HCT116 (cell line): Measurements from ENCODE around the gene PPM1H. TPM values are rescaled to one million over a fixed set of nuclear protein-coding genes. Genes with fewer than 3 reads are reported as not detected.

Experiments
- ATAC-seq: fragments of 200-7000 bp; cut with Tn5 transposase; 2 replicates; pipeline ENCODE4 v1.9.1; 2020; ENCODE audit warnings: mild to moderate bottlenecking, moderate library complexity
- BruUV-seq: library from RNA; stranded (reverse); fragments of 400-500 nt; replicated peaks from 2 replicates; lab custom pipeline; 2021; lab: Mats Ljungman, UMichigan
- CTCF ChIA-PET: fragments of 300-600 bp; sonication (Branson Sonifier 250); formaldehyde crosslinking; loops from one replicate; lab custom pipeline; 2021; ENCODE audit warnings: antibody characterized with exemption; lab: Charles Lee
- POLR2A ChIA-PET: fragments of 300-600, 350-600 bp; sonication (Branson Sonifier 250); formaldehyde crosslinking; loops from one replicate; lab custom pipeline; 2021; ENCODE audit warnings: antibody characterized with exemption; lab: Charles Lee
- RAD21 ChIA-PET, 2 experiments: fragments of 300-600 bp; sonication (Branson Sonifier 250); formaldehyde crosslinking; loops; one replicate each; lab custom pipeline; 2023; ENCODE audit warnings: low total read pairs in 2 of 2; ENCODE audit not compliant: uncharacterized antibody in 2 of 2, unreplicated experiment in 2 of 2, low non-redundant PET in 1 of 2; lab: Charles Lee
- DNase-seq: peaks from one replicate; pipeline ENCODE4 v3.0.0-alpha.2; 2010; ENCODE audit warnings: low read depth, low spot score
- H2AFZ ChIP-seq: fragments of 200-600 bp; shearing (Covaris generic), sonication (generic); 2 replicates; pipeline ENCODE4 v1.6.1; 2017; ENCODE audit warnings: low read depth, mixed run types, mixed read lengths, antibody characterized with exemption, low read length; ENCODE audit not compliant: poor library complexity, severe bottlenecking
- H3K27ac ChIP-seq: 2 replicates; pipeline ENCODE4 v1.5.1; 2012; ENCODE audit warnings: low read depth, low read length
- H3K27me3 ChIP-seq: fragments of 200-600 bp; sonication (generic); 2 replicates; pipeline ENCODE4 v1.6.1; 2016; ENCODE audit warnings: mixed run types, low read length, mixed read lengths; ENCODE audit not compliant: insufficient read depth
- H3K36me3 ChIP-seq, 2 experiments: fragments of 200-500 bp in 1 of 2; fragments of 200-600 bp in 1 of 2; sonication (Bioruptor generic) in 1 of 2; sonication (generic) in 1 of 2; 2 replicates each; pipeline versions ENCODE4 v1.5.1 to v1.6.1; 2014 to 2016; ENCODE audit warnings: low read length in 2 of 2, inconsistent platforms in 1 of 2, mixed read lengths in 1 of 2, mixed run types in 1 of 2; ENCODE audit not compliant: insufficient read depth in 2 of 2, control insufficient read depth in 1 of 2
- H3K4me1 ChIP-seq, 2 experiments: fragments of 200-600 bp in 1 of 2; sonication (generic) in 1 of 2; 2 replicates each; pipeline versions ENCODE4 v1.5.1 to v1.6.1; 2012 to 2017; ENCODE audit warnings: low read length in 2 of 2, inconsistent platforms in 1 of 2, mild to moderate bottlenecking in 1 of 2, mixed read lengths in 1 of 2, mixed run types in 1 of 2, moderate library complexity in 1 of 2; ENCODE audit not compliant: insufficient read depth in 2 of 2, control insufficient read depth in 1 of 2
- H3K4me2 ChIP-seq: fragments of 200-600 bp; sonication (generic); 2 replicates; pipeline ENCODE4 v1.6.1; 2017; ENCODE audit warnings: mixed run types, low read length, mixed read lengths
- H3K4me3 ChIP-seq, 2 experiments: fragments of 200-600 bp in 1 of 2; sonication (generic) in 1 of 2; replicated peaks in 1 of 2; 2 replicates each; pipeline ENCODE4 v1.5.1; 2011 to 2016; ENCODE audit warnings: low read length in 2 of 2, control low read depth in 1 of 2, low read depth in 1 of 2, mild to moderate bottlenecking in 1 of 2, mixed read lengths in 1 of 2, mixed run types in 1 of 2
- H3K79me2 ChIP-seq: fragments of 200-600 bp; sonication (generic); 2 replicates; pipeline ENCODE4 v1.6.1; 2017; ENCODE audit warnings: mild to moderate bottlenecking, mixed run types, low read length, moderate library complexity, mixed read lengths; ENCODE audit not compliant: insufficient read depth
- H3K9ac ChIP-seq: fragments of 200-600 bp; sonication (generic); 2 replicates; pipeline ENCODE4 v1.6.1; 2016; ENCODE audit warnings: low read length, mixed read lengths
- H3K9me2 ChIP-seq: fragments of 200-600 bp; sonication (generic), shearing (Covaris generic); 2 replicates; pipeline ENCODE4 v1.6.1; 2017; ENCODE audit warnings: mixed run types, mild to moderate bottlenecking, moderate library complexity; ENCODE audit not compliant: insufficient read depth
- H3K9me3 ChIP-seq, 2 experiments: fragments of 200-500 bp in 1 of 2; fragments of 200-600 bp in 1 of 2; sonication (Bioruptor generic) in 1 of 2; sonication (generic) in 1 of 2; 2 replicates each; pipeline ENCODE4 v1.6.1; 2014 to 2017; ENCODE audit warnings: low read length in 2 of 2, mixed read lengths in 2 of 2, inconsistent platforms in 1 of 2, low read depth in 1 of 2, mild to moderate bottlenecking in 1 of 2, mixed run types in 1 of 2, moderate library complexity in 1 of 2; ENCODE audit not compliant: control insufficient read depth in 1 of 2, insufficient read depth in 1 of 2
- H4K20me1 ChIP-seq: fragments of 200-600 bp; sonication (generic), shearing (Covaris generic); 2 replicates; pipeline ENCODE4 v1.6.1; 2017; ENCODE audit warnings: mixed run types, mild to moderate bottlenecking, moderate library complexity; ENCODE audit not compliant: insufficient read depth
- CEBPB ChIP-seq: IDR thresholded peaks from 2 replicates; pipeline ENCODE4 v1.6.1; 2012; ENCODE audit warnings: low read depth
- EGR1 ChIP-seq: IDR thresholded peaks from 2 replicates; pipeline ENCODE4 v1.6.1; 2012; ENCODE audit warnings: low read depth
- ELF1 ChIP-seq: IDR thresholded peaks from 2 replicates; pipeline ENCODE4 v1.6.1; 2012; ENCODE audit warnings: low read depth, borderline replicate concordance
- EZH2 ChIP-seq: fragments of 200-600 bp; sonication (generic); IDR thresholded peaks from 2 replicates; pipeline ENCODE4 v1.6.1; 2017; ENCODE audit warnings: antibody characterized with exemption, mixed run types
- EZH2phosphoT487 ChIP-seq: fragments of 200-600 bp; IDR thresholded peaks from 2 replicates; pipeline ENCODE4 v1.6.1; 2018; ENCODE audit warnings: antibody characterized with exemption, borderline replicate concordance
- JUND ChIP-seq: IDR thresholded peaks from 2 replicates; pipeline ENCODE4 v1.6.1; 2012
- MAX ChIP-seq: IDR thresholded peaks from 2 replicates; pipeline ENCODE4 v1.6.1; 2012
- POLR2A ChIP-seq: IDR thresholded peaks from 2 replicates; pipeline ENCODE4 v1.7.0; 2011; ENCODE audit warnings: borderline replicate concordance; ENCODE audit not compliant: insufficient read depth, insufficient read length; ENCODE audit errors: extremely low read depth
- POLR2AphosphoS5 ChIP-seq: IDR thresholded peaks from 2 replicates; pipeline ENCODE4 v1.6.1; 2011; ENCODE audit warnings: mild to moderate bottlenecking, low read depth, low read length, moderate library complexity
- RAD21 ChIP-seq: IDR thresholded peaks from 2 replicates; pipeline ENCODE4 v1.6.1; 2012; ENCODE audit warnings: low read depth, mild to moderate bottlenecking
- SIN3A ChIP-seq: IDR thresholded peaks from 2 replicates; pipeline ENCODE4 v1.6.1; 2012; ENCODE audit warnings: low read depth
- SP1 ChIP-seq: IDR thresholded peaks from 2 replicates; pipeline ENCODE4 v1.6.1; 2012; ENCODE audit warnings: low read depth
- YY1 ChIP-seq: IDR thresholded peaks from 2 replicates; pipeline ENCODE4 v1.6.1; 2011; ENCODE audit warnings: low read length, low read depth, moderate library complexity, mild to moderate bottlenecking; ENCODE audit not compliant: insufficient replicate concordance; ENCODE audit errors: extremely low read depth
- ZBTB33 ChIP-seq: IDR thresholded peaks from 2 replicates; pipeline ENCODE4 v1.6.1; 2011; ENCODE audit warnings: mild to moderate bottlenecking, low read length, moderate library complexity; ENCODE audit not compliant: insufficient replicate concordance; ENCODE audit errors: extremely low read depth
- ZFX ChIP-seq: fragments of 450-650 bp; IDR thresholded peaks from 2 replicates; pipeline ENCODE4 v1.6.1; 2017
- ZNF274 ChIP-seq: fragments of 200-500 bp; sonication (Bioruptor generic); IDR thresholded peaks from 2 replicates; pipeline ENCODE4 v1.6.1; 2014; ENCODE audit warnings: mild to moderate bottlenecking, low read depth, low read length, inconsistent platforms
- intact Hi-C: fragments of 100-400 bp; cut with micrococcal nuclease; formaldehyde crosslinking; loops from 2 replicates; pipeline ENCODE4 v1.10.0; 2022
- total RNA-seq: library from RNA; stranded (reverse); gene quantifications from one replicate; pipeline ENCODE4 v1.2.1, GENCODE V29; 2021; ENCODE audit not compliant: unreplicated experiment
- TF ChIP-seq, protein P1 (sequence below), 3 experiments: fragments of 200-600 bp in 1 of 3; sonication (generic) in 1 of 3; IDR thresholded peaks in 2 of 3; conservative IDR thresholded peaks in 1 of 3; 2 replicates each; pipeline ENCODE4 v1.5.1; 2012 to 2017; ENCODE audit warnings: low read depth in 2 of 3, low read length in 2 of 3, antibody characterized with exemption in 1 of 3, borderline replicate concordance in 1 of 3, control low read depth in 1 of 3, mild to moderate bottlenecking in 1 of 3, mixed read lengths in 1 of 3, mixed run types in 1 of 3, moderate library complexity in 1 of 3; ENCODE audit not compliant: insufficient read depth in 1 of 3

PPM1H gene
- total RNA-seq, 1 experiment from 2014 or later: 8.0 TPM

DNA sequence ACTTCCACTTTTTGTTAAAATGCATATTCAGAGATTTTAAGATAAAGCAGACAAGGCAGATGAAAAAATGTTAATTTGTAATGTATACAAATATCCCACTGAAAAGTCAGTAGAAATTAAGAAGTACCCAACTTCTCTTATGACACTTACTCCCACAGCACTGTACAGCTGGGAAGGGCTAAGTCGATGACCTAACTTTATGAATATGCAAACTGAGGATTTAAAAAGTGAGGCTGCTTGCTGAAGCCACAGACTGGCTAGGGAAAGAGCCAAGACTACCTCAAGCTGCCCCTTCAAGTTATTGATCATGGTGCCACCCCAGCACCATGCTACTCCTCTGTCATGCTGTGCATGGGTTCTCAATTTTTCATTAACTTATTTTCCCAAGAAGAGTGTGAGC lies 17.0 kb downstream of the PPM1H start (continued):
- TF ChIP-seq YY1: no peak

- Histone ChIP-seq H3K27ac (no peak overlapping the region), H4K20me1 (no peaks in the 10 kb centered on the region), H3K4me2 (no peak overlapping the region)
- CTCF ChIA-PET: no interaction called here
- intact Hi-C loops: no loop called here
- RAD21 ChIA-PET: no interaction called here
- no peak for DNase-seq
- TF ChIP-seq SIN3A (no peak), EZH2phosphoT487 (no peak), ELF1 (no peak), POLR2A (no peak), ZFX (no peak), MAX (no peak), EZH2 (no peak), POLR2AphosphoS5 (no peak), ZBTB33 (no peak), RAD21 (no peak), ZNF274 (no peak), SP1 (no peak), JUND (no peak), EGR1 (no peak), CEBPB (no peak), YY1 (no peak)
- TF ChIP-seq, protein P1, sequence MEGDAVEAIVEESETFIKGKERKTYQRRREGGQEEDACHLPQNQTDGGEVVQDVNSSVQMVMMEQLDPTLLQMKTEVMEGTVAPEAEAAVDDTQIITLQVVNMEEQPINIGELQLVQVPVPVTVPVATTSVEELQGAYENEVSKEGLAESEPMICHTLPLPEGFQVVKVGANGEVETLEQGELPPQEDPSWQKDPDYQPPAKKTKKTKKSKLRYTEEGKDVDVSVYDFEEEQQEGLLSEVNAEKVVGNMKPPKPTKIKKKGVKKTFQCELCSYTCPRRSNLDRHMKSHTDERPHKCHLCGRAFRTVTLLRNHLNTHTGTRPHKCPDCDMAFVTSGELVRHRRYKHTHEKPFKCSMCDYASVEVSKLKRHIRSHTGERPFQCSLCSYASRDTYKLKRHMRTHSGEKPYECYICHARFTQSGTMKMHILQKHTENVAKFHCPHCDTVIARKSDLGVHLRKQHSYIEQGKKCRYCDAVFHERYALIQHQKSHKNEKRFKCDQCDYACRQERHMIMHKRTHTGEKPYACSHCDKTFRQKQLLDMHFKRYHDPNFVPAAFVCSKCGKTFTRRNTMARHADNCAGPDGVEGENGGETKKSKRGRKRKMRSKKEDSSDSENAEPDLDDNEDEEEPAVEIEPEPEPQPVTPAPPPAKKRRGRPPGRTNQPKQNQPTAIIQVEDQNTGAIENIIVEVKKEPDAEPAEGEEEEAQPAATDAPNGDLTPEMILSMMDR (IDR thresholded peaks at IDR 0.05 in 2 of 3, conservative IDR thresholded peaks at IDR 0.05 in 1 of 3; ENCODE audit: borderline replicate concordance in 1 of 3, insufficient read depth in 1 of 3, low read depth in 2 of 3, low read length in 2 of 3): no peak
- TF ChIP-seq, all 23 proteins: peak for 0
- H3K4me1 ChIP-seq: peaks cover 3 to 6% of the 10 kb centered on the region in 2 experiments; a peak in 2 of 4 replicates
- H2AFZ ChIP-seq: no peak overlapping the region
- no peaks in the 10 kb centered on the region for H3K9me3 ChIP-seq
- no peaks in the 10 kb centered on the region for H3K9me2 ChIP-seq
- H3K36me3 ChIP-seq: no peaks in the 10 kb centered on the region
- BruUV-seq: no TSS peak
- no peak overlapping the region for H3K4me3 ChIP-seq
- H3K9ac ChIP-seq: no peak overlapping the region
- H3K79me2 ChIP-seq: no peaks in the 10 kb centered on the region
- POLR2A ChIA-PET: no interaction called here
- no peak for ATAC-seq
- H3K27me3 ChIP-seq: no peaks in the 10 kb centered on the region
Measured at GRCh38 chr12:62916632-62917425, 18.1 kb downstream of the PPM1H start.
